CD4-positive, alpha-beta T cell (primary cell): Measurements from ENCODE around the gene KRT3. TPM values are rescaled to one million over a fixed set of nuclear protein-coding genes. Genes with fewer than 3 reads are reported as not detected.

Experiments
- ATAC-seq: fragments of 200-7000 bp; cut with Tn5 transposase; one replicate; pipeline ENCODE4 v1.10.0; 2022; ENCODE audit warnings: mild to moderate bottlenecking; ENCODE audit not compliant: poor library complexity
- CTCF ChIA-PET: fragments of 350-600 bp; sonication (Branson Sonifier 250); formaldehyde crosslinking; loops from one replicate; lab custom pipeline; 2021; ENCODE audit warnings: antibody characterized with exemption, inconsistent platforms; lab: Charles Lee
- POLR2A ChIA-PET: fragments of 350-600 bp; sonication (Branson Sonifier 250); formaldehyde crosslinking; loops from one replicate; lab custom pipeline; 2021; ENCODE audit warnings: antibody characterized with exemption, inconsistent platforms; lab: Charles Lee
- DNase-seq, 14 experiments: peaks; one replicate each; pipeline ENCODE4 v3.0.0-alpha.2; 2013 to 2020; ENCODE audit warnings: mixed read lengths in 2 of 14
- H3K27ac ChIP-seq, 2 donors: one replicate each; pipeline versions ENCODE4 v1.5.1 to v1.7.0; 2013; ENCODE audit warnings: low read length in 2 of 2, low read depth in 1 of 2, mild to moderate bottlenecking in 1 of 2
- H3K27me3 ChIP-seq, 2 experiments: 1 replicate in 1 of 2; 2 replicates in 1 of 2; pipeline versions ENCODE4 v1.6.1 to v1.7.0; 2013; ENCODE audit warnings: low read length in 2 of 2, control low read depth in 1 of 2, mild to moderate bottlenecking in 1 of 2, moderate library complexity in 1 of 2; ENCODE audit not compliant: insufficient read depth in 2 of 2, control insufficient read depth in 1 of 2
- H3K36me3 ChIP-seq: one replicate; pipeline ENCODE4 v1.6.1; 2013; ENCODE audit warnings: low read length, control low read depth; ENCODE audit not compliant: insufficient read depth
- H3K4me1 ChIP-seq: one replicate; pipeline ENCODE4 v1.6.1; 2013; ENCODE audit warnings: low read length, control low read depth; ENCODE audit not compliant: insufficient read depth
- H3K4me3 ChIP-seq: one replicate; pipeline ENCODE4 v1.5.1; 2013; ENCODE audit warnings: mild to moderate bottlenecking, low read length, moderate library complexity
- H3K9me3 ChIP-seq, 2 experiments: 1 replicate in 1 of 2; 2 replicates in 1 of 2; pipeline versions ENCODE4 v1.6.1 to v1.7.0; 2013; ENCODE audit warnings: low read length in 2 of 2, mild to moderate bottlenecking in 2 of 2, control low read depth in 1 of 2, moderate library complexity in 1 of 2; ENCODE audit not compliant: control insufficient read depth in 1 of 2, insufficient read depth in 1 of 2
- H3K27ac Mint-ChIP-seq: one replicate; pipeline ENCODE4 v1.8.0; 2020; ENCODE audit warnings: mixed read lengths
- H3K27me3 Mint-ChIP-seq: one replicate; pipeline ENCODE4 v1.8.0; 2021; ENCODE audit warnings: mixed read lengths
- H3K36me3 Mint-ChIP-seq: one replicate; pipeline ENCODE4 v1.8.0; 2021; ENCODE audit warnings: low read depth, mixed read lengths
- H3K4me1 Mint-ChIP-seq: one replicate; pipeline ENCODE4 v1.8.0; 2021; ENCODE audit warnings: low read depth, mixed read lengths
- H3K4me3 Mint-ChIP-seq: one replicate; pipeline ENCODE4 v1.8.0; 2020; ENCODE audit warnings: mild to moderate bottlenecking, mixed read lengths
- H3K9me3 Mint-ChIP-seq: one replicate; pipeline ENCODE4 v1.8.0; 2020; ENCODE audit warnings: mixed read lengths
- CTCF ChIP-seq: fragments of 200-600 bp; IDR thresholded peaks from one replicate; pipeline ENCODE4 v1.8.0; 2022; ENCODE audit warnings: antibody characterized with exemption, mild to moderate bottlenecking
- intact Hi-C, 2 experiments: fragments of 100-400 bp; cut with DNase I in 1 of 2; cut with micrococcal nuclease in 1 of 2; formaldehyde crosslinking; loops; one replicate each; pipeline versions ENCODE4 v1.15.1 to v1.9.0; 2023 to 2025; cut with DNase I, micrococcal nuclease
- polyA plus RNA-seq, 2 donors: library from polyadenylated mRNA; unstranded; fragments of 120-200 nt; gene quantifications; one replicate each; pipeline ENCODE4 v1.2.1, GENCODE V29; 2013
- total RNA-seq, 174 experiments: library from RNA in 2 of 174; stranded (reverse) in 2 of 174; gene quantifications; one replicate each; pipeline ENCODE4 v1.2.3 and lab custom pipeline; 2021 to 2026

KRT3 gene
- total RNA-seq (not detected), total RNA-seq (lab: John Stamatoyannopoulos, UW) (0 to 0.33 (median 0) reads per million in 172 experiments)
- polyA plus RNA-seq (2013, experiment 1 of 2), result not detected
- not detected for polyA plus RNA-seq (2013, experiment 2 of 2)

GRCh38 chr12:52795694-52796428 lies at the start of gene KRT3:
Gene KRT3, minus strand, starts transcription at chr12:52796117. Its CDS starts 75 bp downstream, at chr12:52796042.
- no peak for DNase-seq
- no peaks in the 10 kb centered on the region for H3K36me3 Mint-ChIP-seq
- no peak within 1 kb of the TSS for H3K4me3 Mint-ChIP-seq
- no peak for ATAC-seq
- TF ChIP-seq CTCF, result no peak
- peaks cover 0 to 8% of the 10 kb centered on the region in 2 experiments for H3K27me3 ChIP-seq
- H3K4me3 ChIP-seq, result no peak within 1 kb of the TSS
- H3K27ac Mint-ChIP-seq, result no peak within 1 kb of the TSS
- peaks cover 9% of the 10 kb centered on the region for H3K27me3 Mint-ChIP-seq
- ChIA-PET CTCF (no interaction called here), POLR2A (no interaction called here)
- no peaks in the 10 kb centered on the region for H3K9me3 Mint-ChIP-seq
- no peaks in the 10 kb centered on the region for H3K36me3 ChIP-seq
- H3K4me1 ChIP-seq, result no peaks in the 10 kb centered on the region
- H3K9me3 ChIP-seq, result no peaks in the 10 kb centered on the region
- peaks cover 5% of the 10 kb centered on the region for H3K4me1 Mint-ChIP-seq
- intact Hi-C loops, result no loop called here
- no peak within 1 kb of the TSS for H3K27ac ChIP-seq

GRCh38 chr12:52844386-52844785 lies 48.5 kb upstream of the KRT3 start:
- Histone ChIP-seq H3K36me3 (no peaks in the 10 kb centered on the region), H3K27ac (no peak overlapping the region), H3K27me3 (peaks cover 0 to 3% of the 10 kb centered on the region in 2 experiments), H3K9me3 (no peaks in the 10 kb centered on the region), H3K4me3 (no peak overlapping the region), H3K4me1 (no peaks in the 10 kb centered on the region)
- Mint-ChIP-seq H3K9me3 (no peaks in the 10 kb centered on the region), H3K36me3 (no peaks in the 10 kb centered on the region), H3K4me1 (peaks cover 5% of the 10 kb centered on the region), H3K27me3 (peaks cover 6% of the 10 kb centered on the region), H3K27ac (no peak overlapping the region), H3K4me3 (no peak overlapping the region)
- no peak for ATAC-seq
- no peak for TF ChIP-seq CTCF
- CTCF ChIA-PET, result no interaction called here
- POLR2A ChIA-PET, result no interaction called here
- intact Hi-C loops, result no loop called here
- no peak for DNase-seq

- Histone ChIP-seq H3K4me3 (no peak overlapping the region), H3K27ac (no peak overlapping the region), H3K36me3 (no peaks in the 10 kb centered on the region), H3K9me3 (no peaks in the 10 kb centered on the region), H3K4me1 (peaks cover 8% of the 10 kb centered on the region), H3K27me3 (no peaks in the 10 kb centered on the region)
- TF ChIP-seq CTCF, result no peak
- Mint-ChIP-seq H3K4me3 (no peak overlapping the region), H3K36me3 (no peaks in the 10 kb centered on the region), H3K9me3 (no peaks in the 10 kb centered on the region), H3K4me1 (peaks cover 23% of the 10 kb centered on the region), H3K27ac (no peak overlapping the region), H3K27me3 (peaks cover 9% of the 10 kb centered on the region)
- ChIA-PET POLR2A (no interaction called here), CTCF (no interaction called here)
- no peak for DNase-seq
- ATAC-seq, result no peak
- intact Hi-C loops, result no loop called here
Measured at GRCh38 chr12:52839436-52840105, 43.7 kb upstream of the KRT3 start.
